ENCODE measurements around the gene ARHGEF28. TPM values are rescaled to one million over a fixed set of nuclear protein-coding genes. Genes with fewer than 3 reads are reported as not detected.

The ARHGEF28 gene
- total RNA-seq, 1 donor from 2014 or later = 0.93 TPM

GRCh38 chr5:73774924-73775323 lies 148.9 kb downstream of the ARHGEF28 start:
- no peak for DNase-seq (ENCODE audit: low read depth, low spot score)
- TF ChIP-seq, protein P1, sequence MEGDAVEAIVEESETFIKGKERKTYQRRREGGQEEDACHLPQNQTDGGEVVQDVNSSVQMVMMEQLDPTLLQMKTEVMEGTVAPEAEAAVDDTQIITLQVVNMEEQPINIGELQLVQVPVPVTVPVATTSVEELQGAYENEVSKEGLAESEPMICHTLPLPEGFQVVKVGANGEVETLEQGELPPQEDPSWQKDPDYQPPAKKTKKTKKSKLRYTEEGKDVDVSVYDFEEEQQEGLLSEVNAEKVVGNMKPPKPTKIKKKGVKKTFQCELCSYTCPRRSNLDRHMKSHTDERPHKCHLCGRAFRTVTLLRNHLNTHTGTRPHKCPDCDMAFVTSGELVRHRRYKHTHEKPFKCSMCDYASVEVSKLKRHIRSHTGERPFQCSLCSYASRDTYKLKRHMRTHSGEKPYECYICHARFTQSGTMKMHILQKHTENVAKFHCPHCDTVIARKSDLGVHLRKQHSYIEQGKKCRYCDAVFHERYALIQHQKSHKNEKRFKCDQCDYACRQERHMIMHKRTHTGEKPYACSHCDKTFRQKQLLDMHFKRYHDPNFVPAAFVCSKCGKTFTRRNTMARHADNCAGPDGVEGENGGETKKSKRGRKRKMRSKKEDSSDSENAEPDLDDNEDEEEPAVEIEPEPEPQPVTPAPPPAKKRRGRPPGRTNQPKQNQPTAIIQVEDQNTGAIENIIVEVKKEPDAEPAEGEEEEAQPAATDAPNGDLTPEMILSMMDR (conservative IDR thresholded peaks at IDR 0.05) = no peak
- Mint-ChIP-seq H3K4me3 (no peak overlapping the region), H3K4me1 (peaks cover 11% of the 10 kb centered on the region), H3K36me3 (ENCODE audit: low read depth) (no peaks in the 10 kb centered on the region), H3K9me3 (no peaks in the 10 kb centered on the region), H3K27ac (ENCODE audit: unreplicated experiment) (no peak overlapping the region), H3K27me3 (ENCODE audit: low read depth) (no peaks in the 10 kb centered on the region)

DNA sequence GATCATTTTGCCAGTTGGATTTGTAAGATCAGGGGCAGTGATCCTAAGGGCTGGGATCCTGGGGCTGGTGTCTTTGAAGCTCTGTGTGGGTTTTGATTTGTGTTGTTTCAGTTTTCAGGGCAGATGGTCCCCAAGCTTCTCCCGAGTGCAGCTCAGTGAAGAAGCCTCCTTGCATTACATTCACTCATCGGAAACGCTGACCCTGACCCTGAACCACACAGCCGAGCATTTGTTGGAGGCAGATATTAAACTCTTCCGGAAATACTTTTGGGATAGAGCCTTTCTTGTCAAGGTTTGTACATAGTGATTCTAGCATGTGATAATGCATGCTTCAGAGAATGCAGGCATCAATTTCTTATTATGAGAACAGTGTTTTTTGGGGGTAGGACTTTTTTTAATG lies 150.4 kb downstream of the ARHGEF28 start:
- H3K27me3 Mint-ChIP-seq (ENCODE audit: low read depth) = no peaks in the 10 kb centered on the region
- H3K9me3 Mint-ChIP-seq = no peaks in the 10 kb centered on the region

GRCh38 chr5:73777192-73777591 lies 151.2 kb downstream of the ARHGEF28 start:
- H3K4me3 Mint-ChIP-seq = no peak overlapping the region
- DNase-seq (ENCODE audit: low read depth, low spot score) = no peak
- TF ChIP-seq, protein P1 (conservative IDR thresholded peaks at IDR 0.05) = no peak
- H3K9me3 Mint-ChIP-seq = no peaks in the 10 kb centered on the region
- H3K27ac Mint-ChIP-seq (ENCODE audit: unreplicated experiment) = no peak overlapping the region
- no peaks in the 10 kb centered on the region for H3K36me3 Mint-ChIP-seq (ENCODE audit: low read depth)
- H3K4me1 Mint-ChIP-seq = peaks cover 11% of the 10 kb centered on the region
- no peaks in the 10 kb centered on the region for H3K27me3 Mint-ChIP-seq (ENCODE audit: low read depth)

More for the DNA sequence above, 150.4 kb downstream of the ARHGEF28 start:
- TF ChIP-seq, protein P1 (conservative IDR thresholded peaks at IDR 0.05) = no peak
- H3K4me1 Mint-ChIP-seq = peaks cover 11% of the 10 kb centered on the region
- H3K27ac Mint-ChIP-seq (ENCODE audit: unreplicated experiment) = no peak overlapping the region
- H3K4me3 Mint-ChIP-seq = no peak overlapping the region
- H3K36me3 Mint-ChIP-seq (ENCODE audit: low read depth) = no peaks in the 10 kb centered on the region
- no peak for DNase-seq (ENCODE audit: low read depth, low spot score)

DNA sequence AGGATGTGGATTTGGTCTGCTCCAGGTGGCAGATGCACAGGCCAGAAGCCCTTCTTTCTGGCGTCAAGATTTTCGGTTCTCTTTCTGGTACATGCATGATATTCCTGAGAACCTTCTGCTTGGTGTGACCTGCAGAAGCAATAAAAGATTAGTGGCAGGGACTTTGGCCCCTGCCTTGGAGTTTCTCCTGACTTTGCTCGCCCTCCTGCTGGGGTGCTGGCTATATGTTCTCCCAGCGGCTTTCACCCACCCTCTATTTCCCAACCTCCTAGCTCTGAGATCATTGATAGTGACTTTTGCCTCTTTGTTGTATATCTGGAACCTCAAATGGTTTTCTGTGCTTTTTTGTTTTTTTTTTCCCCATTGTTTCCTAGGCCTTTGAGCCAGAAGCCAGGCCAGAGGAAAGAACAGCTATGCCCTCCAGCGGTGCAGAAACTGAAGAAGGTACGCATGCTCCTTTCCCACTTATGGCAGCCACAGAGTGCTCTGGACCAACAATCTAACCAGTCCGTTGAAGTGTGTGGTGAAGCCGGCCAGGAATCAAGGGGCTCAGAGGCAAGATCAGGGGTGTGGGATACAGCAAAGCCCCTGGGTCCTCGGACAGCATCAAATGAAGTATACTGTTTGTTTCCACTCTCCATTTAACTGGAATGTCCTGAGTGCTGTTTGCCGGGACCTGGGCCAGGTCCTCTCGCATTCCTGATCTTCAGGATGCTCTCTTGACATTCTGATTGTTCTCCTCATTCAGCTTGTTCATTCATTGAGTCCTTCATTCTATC lies 154.5 kb downstream of the ARHGEF28 start:
- Mint-ChIP-seq H3K36me3 (ENCODE audit: low read depth) (no peaks in the 10 kb centered on the region), H3K27me3 (ENCODE audit: low read depth) (no peaks in the 10 kb centered on the region), H3K9me3 (no peaks in the 10 kb centered on the region), H3K4me1 (peaks cover 17% of the 10 kb centered on the region), H3K4me3 (no peak overlapping the region), H3K27ac (ENCODE audit: unreplicated experiment) (no peak overlapping the region)
- no peak for DNase-seq (ENCODE audit: low read depth, low spot score)
- TF ChIP-seq, protein P1 (conservative IDR thresholded peaks at IDR 0.05) = no peak

GRCh38 chr5:73781107-73781768 lies 155.2 kb downstream of the ARHGEF28 start:
- no peaks in the 10 kb centered on the region for H3K27me3 Mint-ChIP-seq (ENCODE audit: low read depth)
- H3K4me3 Mint-ChIP-seq = no peak overlapping the region
- no peaks in the 10 kb centered on the region for H3K36me3 Mint-ChIP-seq (ENCODE audit: low read depth)
- no peak for DNase-seq (ENCODE audit: low read depth, low spot score)
- peaks cover 16% of the 10 kb centered on the region for H3K4me1 Mint-ChIP-seq
- no peaks in the 10 kb centered on the region for H3K9me3 Mint-ChIP-seq
- H3K27ac Mint-ChIP-seq (ENCODE audit: unreplicated experiment) = no peak overlapping the region
- TF ChIP-seq, protein P1 (conservative IDR thresholded peaks at IDR 0.05) = no peak

Measured in neural crest cell (in vitro differentiated cells).